HepG2 (cell line): ENCODE results near the gene GPRIN2. TPM values are rescaled to one million over a fixed set of nuclear protein-coding genes. Genes with fewer than 3 reads are reported as not detected.

ENCODE experiments used
- ATAC-seq: fragments of 200-7000 bp; cut with Tn5 transposase; 3 replicates; pipeline ENCODE4 v1.9.1; 2020; ENCODE audit warnings: mild to moderate bottlenecking, moderate library complexity
- BruUV-seq: library from RNA; stranded (reverse); fragments of 400-500 nt; replicated peaks from 2 replicates; lab custom pipeline; 2021; lab: Mats Ljungman, UMichigan
- CTCF ChIA-PET: fragments of 300-600 bp; formaldehyde crosslinking; extraction: SDS; loops from one replicate; lab custom pipeline; 2021; ENCODE audit warnings: low total read pairs, inconsistent platforms, low intra/inter-chr PET ratio; lab: Yijun Ruan, JAX
- POLR2A ChIA-PET: fragments of 350-600 bp; sonication (Branson Sonifier 250); formaldehyde crosslinking; loops from one replicate; lab custom pipeline; 2020; ENCODE audit warnings: antibody characterized with exemption, inconsistent platforms; lab: Yijun Ruan, JAX
- DNase-seq: peaks from one replicate; pipeline ENCODE4 v3.0.0-alpha.2; 2015; ENCODE audit warnings: low spot score
- FAIRE-seq: peaks from 3 replicates; lab custom pipeline; 2011; peaks lifted over from hg19 to GRCh38; lab: Jason Lieb, UNC
- H2AFZ ChIP-seq: one replicate; pipeline ENCODE4 v1.6.1; 2011; ENCODE audit warnings: low read length, inconsistent platforms
- H3K27ac ChIP-seq: fragments of 300-600 bp; 3 replicates; pipeline ENCODE4 v1.8.0; 2011; ENCODE audit warnings: mixed run types, mild to moderate bottlenecking, mixed read lengths, low read length, inconsistent platforms; ENCODE audit not compliant: insufficient read depth; ENCODE audit errors: extremely low read length
- H3K27me3 ChIP-seq, 2 experiments: fragments of 200-600 bp in 1 of 2; 2 replicates in 1 of 2; 3 replicates in 1 of 2; pipeline versions ENCODE4 v1.6.0 to v1.8.0; 2011; ENCODE audit warnings: low read length in 2 of 2, mild to moderate bottlenecking in 2 of 2, moderate library complexity in 2 of 2, inconsistent platforms in 1 of 2; ENCODE audit not compliant: insufficient read depth in 2 of 2, control insufficient read depth in 1 of 2
- H3K36me3 ChIP-seq, 2 experiments: fragments of 200-600 bp in 1 of 2; replicated peaks in 1 of 2; 2 replicates in 1 of 2; 3 replicates in 1 of 2; pipeline versions ENCODE4 v1.5.1 to v1.8.0; 2011; ENCODE audit warnings: low read length in 2 of 2, inconsistent platforms in 1 of 2; ENCODE audit not compliant: insufficient read depth in 2 of 2, control insufficient read depth in 1 of 2
- H3K4me1 ChIP-seq: 2 replicates; pipeline ENCODE4 v1.5.1; 2012; ENCODE audit warnings: low read length, inconsistent platforms; ENCODE audit not compliant: insufficient read depth
- H3K4me2 ChIP-seq: 2 replicates; pipeline ENCODE4 v1.6.0; 2011; ENCODE audit warnings: low read depth, low read length, inconsistent platforms
- H3K4me3 ChIP-seq, 3 experiments: fragments of 200-600 bp in 1 of 3; sonication (generic), shearing (Covaris generic) in 1 of 3; replicated peaks in 1 of 3; 2 replicates each; pipeline ENCODE4 v1.5.1; 2011 to 2016; ENCODE audit warnings: low read length in 3 of 3, inconsistent platforms in 2 of 3, low read depth in 2 of 3, mild to moderate bottlenecking in 2 of 3, control low read depth in 1 of 3, mixed read lengths in 1 of 3; ENCODE audit not compliant: insufficient read depth in 1 of 3
- H3K79me2 ChIP-seq: one replicate; pipeline ENCODE4 v1.6.1; 2011; ENCODE audit warnings: low read length, inconsistent platforms; ENCODE audit not compliant: insufficient read depth
- H3K9ac ChIP-seq: 2 replicates; pipeline ENCODE4 v1.6.0; 2011; ENCODE audit warnings: mild to moderate bottlenecking, low read depth, low read length, inconsistent platforms; ENCODE audit not compliant: insufficient read depth
- H3K9me3 ChIP-seq: 2 replicates; pipeline ENCODE4 v1.5.1; 2012; ENCODE audit warnings: mild to moderate bottlenecking, low read length
- H4K20me1 ChIP-seq: 2 replicates; pipeline ENCODE4 v1.6.0; 2011; ENCODE audit warnings: inconsistent platforms, mild to moderate bottlenecking, low read length, moderate library complexity; ENCODE audit not compliant: insufficient read depth
- CCDC6 ChIP-seq: sonication (generic); formaldehyde crosslinking; IDR thresholded peaks from 2 replicates; pipeline ENCODE4 v1.8.1; 2022; ENCODE audit warnings: mild to moderate bottlenecking, missing genetic modification reagents, moderate library complexity
- SMC3 ChIP-seq: IDR thresholded peaks from 2 replicates; pipeline ENCODE4 v1.6.1; 2011; ENCODE audit warnings: low read length, improper control_type of control experiment
- STAG1 ChIP-seq: sonication (generic); formaldehyde crosslinking; IDR thresholded peaks from 2 replicates; pipeline ENCODE4 v1.4.0; 2020; ENCODE audit warnings: missing genetic modification reagents
- ZNF549 ChIP-seq: sonication (generic); formaldehyde crosslinking; IDR thresholded peaks from 2 replicates; pipeline ENCODE4 v1.5.0; 2020; ENCODE audit warnings: missing genetic modification reagents
- WGBS: methylation state at CpG from one replicate; pipeline ENCODE4 v1.1.6; 2017; ENCODE audit warnings: low lambda C conversion rate; 5-methylcytosine and 5-hydroxymethylcytosine counted together
- in situ Hi-C: cut with HindIII; loops from 2 replicates; pipeline ENCODE4 v1.10.0; 2017; ENCODE audit warnings: low pct_unique_long_range_greater_than_20kb; ENCODE audit not compliant: extremely low pct_ligation_motif_present
- intact Hi-C: fragments of 100-400 bp; cut with micrococcal nuclease; formaldehyde crosslinking; loops from one replicate; pipeline ENCODE4 v1.10.0; 2022; ENCODE audit not compliant: unreplicated experiment
- polyA plus RNA-seq, 8 experiments: library from polyadenylated mRNA; depleted of rRNA in 3 of 8; stranded (reverse) in 7 of 8; unstranded in 1 of 8; fragments of >200 nt; fragmentation: Illumina TruSeq in 4 of 8; extraction: Trizol in 4 of 8; gene quantifications; 2 replicates each; pipeline versions ENCODE4 v1.2.1 to v1.2.3, GENCODE V29; 2011 to 2016; ENCODE audit warnings: low read depth in 4 of 8, missing spikeins in 1 of 8, mixed read lengths in 1 of 8; ENCODE audit not compliant: insufficient read depth in 1 of 8
- total RNA-seq, 5 experiments: library from RNA; depleted of rRNA; stranded (reverse); fragments of >200 nt; fragmentation: Illumina TruSeq; extraction: Trizol; gene quantifications; 2 replicates each; pipeline ENCODE4 v1.2.3, GENCODE V29; 2016; ENCODE audit warnings: low read depth in 1 of 5
- TF ChIP-seq, protein P1 (sequence below): sonication (generic); formaldehyde crosslinking; IDR thresholded peaks from 2 replicates; pipeline ENCODE4 v1.5.0; 2020; ENCODE audit warnings: mild to moderate bottlenecking, missing genetic modification reagents, moderate library complexity

GPRIN2 gene
- total and polyA plus RNA-seq, 2 of the 13 experiments (the other 11 are each of a cell fraction or from before 2014, with no cell fraction given) = not detected

DNA sequence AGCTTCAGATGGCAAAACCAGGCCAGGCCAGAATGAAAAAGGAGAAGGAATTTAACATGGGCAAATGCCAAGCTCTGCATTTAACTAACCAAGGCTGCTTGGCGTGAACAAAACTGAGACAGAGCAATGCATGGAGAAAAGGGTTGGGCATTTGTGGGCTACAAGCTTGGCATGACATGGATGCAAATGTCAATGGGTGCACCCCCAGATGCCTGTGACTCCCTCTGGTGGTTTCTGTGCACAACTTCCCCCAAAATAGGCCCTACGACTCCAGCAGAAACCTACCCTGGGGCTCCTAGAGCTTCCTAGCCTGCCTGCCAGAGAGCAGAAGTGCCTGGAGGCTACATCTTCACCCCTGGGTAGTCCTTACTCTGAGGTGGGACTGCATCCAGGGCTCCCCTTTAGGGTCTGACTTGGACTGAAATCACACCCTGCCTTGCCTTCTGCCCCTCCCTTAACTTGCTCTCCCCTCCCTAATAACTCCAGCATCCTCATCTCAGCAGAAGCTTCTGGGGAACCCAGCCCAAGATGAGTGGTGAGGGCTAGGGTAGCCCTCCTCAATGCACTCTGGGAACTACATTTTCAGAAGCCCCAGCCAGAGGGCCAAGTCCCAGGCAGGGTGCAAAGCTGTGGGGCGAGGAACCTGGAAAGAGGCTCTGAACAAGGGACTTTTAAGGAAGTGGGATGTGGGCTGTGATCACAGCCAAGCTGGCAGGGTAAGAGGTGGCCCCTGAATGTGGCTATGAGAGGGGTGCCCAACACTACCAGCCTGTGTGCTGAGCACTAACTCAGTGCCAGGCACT lies 11.3 kb downstream of the GPRIN2 start:
- BruUV-seq = no TSS peak
- 19% methylated on average over 3 of the region's 3 CpGs for WGBS
- intact Hi-C loops = no loop called here

More for the DNA sequence above, 11.3 kb downstream of the GPRIN2 start:
- no peaks in the 10 kb centered on the region for H3K36me3 ChIP-seq
- H3K27me3 ChIP-seq = peaks cover 11 to 39% of the 10 kb centered on the region in 2 experiments
- peak; percentile 22 for ATAC-seq
- FAIRE-seq = peak; percentile 66
- no peak overlapping the region for H3K4me2 ChIP-seq
- no peaks in the 10 kb centered on the region for H4K20me1 ChIP-seq
- no peak overlapping the region for H3K9ac ChIP-seq
- no peaks in the 10 kb centered on the region for H3K9me3 ChIP-seq
- DNase-seq = no peak
- no peak overlapping the region for H3K4me3 ChIP-seq
- H3K79me2 ChIP-seq = no peaks in the 10 kb centered on the region
- no peak overlapping the region for H3K27ac ChIP-seq
- in situ Hi-C loops = no loop called here
- TF ChIP-seq CCDC6 (CRISPR knock-in tag) = no peak
- TF ChIP-seq, protein P1, sequence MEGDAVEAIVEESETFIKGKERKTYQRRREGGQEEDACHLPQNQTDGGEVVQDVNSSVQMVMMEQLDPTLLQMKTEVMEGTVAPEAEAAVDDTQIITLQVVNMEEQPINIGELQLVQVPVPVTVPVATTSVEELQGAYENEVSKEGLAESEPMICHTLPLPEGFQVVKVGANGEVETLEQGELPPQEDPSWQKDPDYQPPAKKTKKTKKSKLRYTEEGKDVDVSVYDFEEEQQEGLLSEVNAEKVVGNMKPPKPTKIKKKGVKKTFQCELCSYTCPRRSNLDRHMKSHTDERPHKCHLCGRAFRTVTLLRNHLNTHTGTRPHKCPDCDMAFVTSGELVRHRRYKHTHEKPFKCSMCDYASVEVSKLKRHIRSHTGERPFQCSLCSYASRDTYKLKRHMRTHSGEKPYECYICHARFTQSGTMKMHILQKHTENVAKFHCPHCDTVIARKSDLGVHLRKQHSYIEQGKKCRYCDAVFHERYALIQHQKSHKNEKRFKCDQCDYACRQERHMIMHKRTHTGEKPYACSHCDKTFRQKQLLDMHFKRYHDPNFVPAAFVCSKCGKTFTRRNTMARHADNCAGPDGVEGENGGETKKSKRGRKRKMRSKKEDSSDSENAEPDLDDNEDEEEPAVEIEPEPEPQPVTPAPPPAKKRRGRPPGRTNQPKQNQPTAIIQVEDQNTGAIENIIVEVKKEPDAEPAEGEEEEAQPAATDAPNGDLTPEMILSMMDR (CRISPR knock-in tag) = peak; percentile 34
- no peak for TF ChIP-seq ZNF549
- TF ChIP-seq SMC3 = peak; percentile 30
- peak; percentile 26; the same call in 1 of the 2 replicates for TF ChIP-seq STAG1
- no peak overlapping the region for H2AFZ ChIP-seq
- POLR2A ChIA-PET = no interaction called here
- H3K4me1 ChIP-seq = peaks cover 6% of the 10 kb centered on the region
- CTCF ChIA-PET = no interaction called here
